DMS53 (cell line): ENCODE measurements around the gene TRIM2.

Experiments
- DNase-seq: peaks from one replicate; lab custom pipeline; 2025; lab: John Stamatoyannopoulos, UW

Gene TRIM2

GRCh38 chr4:153222707-153223426 lies 18.6 kb downstream of the TRIM2 start:
- DNase-seq, result no peak

- no peak for DNase-seq
Observed at GRCh38 chr4:153223427-153223801, 19.2 kb downstream of the TRIM2 start.

GRCh38 chr4:153223930-153224329 lies 19.7 kb downstream of the TRIM2 start:
- DNase-seq, result peak; percentile 62

GRCh38 chr4:153224474-153224873 lies 20.2 kb downstream of the TRIM2 start:
- DNase-seq, result no peak

- DNase-seq, result no peak
Observed at GRCh38 chr4:153227469-153228075, 23.3 kb downstream of the TRIM2 start.

- DNase-seq, result no peak
Observed at GRCh38 chr4:153228512-153229140, 24.4 kb downstream of the TRIM2 start.

- no peak for DNase-seq
Observed at GRCh38 chr4:153229545-153229944, 25.3 kb downstream of the TRIM2 start.

GRCh38 chr4:153232768-153233167 lies 28.5 kb downstream of the TRIM2 start:
- peak; percentile 22 for DNase-seq

GRCh38 chr4:153233761-153234371 lies 29.6 kb downstream of the TRIM2 start:
- DNase-seq, result peak; percentile 11

GRCh38 chr4:153234885-153235284 lies 30.6 kb downstream of the TRIM2 start:
- DNase-seq, result no peak

- no peak for DNase-seq
Observed at GRCh38 chr4:153238135-153238919, 34.1 kb downstream of the TRIM2 start.

- no peak for DNase-seq
Observed at GRCh38 chr4:153239409-153239808, 35.2 kb downstream of the TRIM2 start.

- DNase-seq, result no peak
Observed at GRCh38 chr4:153241295-153241694, 37.1 kb downstream of the TRIM2 start.

GRCh38 chr4:153241970-153242838 lies 38.0 kb downstream of the TRIM2 start:
- peak; percentile 48 for DNase-seq

- DNase-seq, result peak; percentile 48
Observed at GRCh38 chr4:153242839-153243324, 38.6 kb downstream of the TRIM2 start.

GRCh38 chr4:153243468-153243867 lies 39.2 kb downstream of the TRIM2 start:
- no peak for DNase-seq

GRCh38 chr4:153244969-153245368 lies 40.7 kb downstream of the TRIM2 start:
- DNase-seq, result no peak

- DNase-seq, result no peak
Observed at GRCh38 chr4:153245775-153246174, 41.5 kb downstream of the TRIM2 start.

- DNase-seq, result peak; percentile 81
Observed at GRCh38 chr4:153246446-153247115, 42.3 kb downstream of the TRIM2 start.

- DNase-seq, result no peak
Observed at GRCh38 chr4:153247116-153247490, 42.9 kb downstream of the TRIM2 start.
